GM12891 (cell line): Measurements from ENCODE around the gene GFRA1.

ENCODE experiments used
- PAX5 ChIP-seq: IDR thresholded peaks from 2 replicates; pipeline ENCODE4 v1.6.1; 2011; ENCODE audit warnings: low read length, moderate library complexity, mild to moderate bottlenecking; ENCODE audit not compliant: insufficient read depth, severe bottlenecking
- POLR2A ChIP-seq: IDR thresholded peaks from 2 replicates; pipeline ENCODE4 v1.6.1; 2011; ENCODE audit warnings: low read depth, low read length, control low read depth
- POLR2AphosphoS5 ChIP-seq: IDR thresholded peaks from 2 replicates; pipeline ENCODE4 v1.6.1; 2011; ENCODE audit warnings: low read depth, low read length, control low read depth
- POU2F2 ChIP-seq: IDR thresholded peaks from 2 replicates; pipeline ENCODE4 v1.6.1; 2011; ENCODE audit warnings: low read depth, mild to moderate bottlenecking, control low read depth, low read length, moderate library complexity
- TAF1 ChIP-seq: IDR thresholded peaks from 2 replicates; pipeline ENCODE4 v1.6.1; 2011; ENCODE audit warnings: low read depth, low read length, control low read depth

DNA sequence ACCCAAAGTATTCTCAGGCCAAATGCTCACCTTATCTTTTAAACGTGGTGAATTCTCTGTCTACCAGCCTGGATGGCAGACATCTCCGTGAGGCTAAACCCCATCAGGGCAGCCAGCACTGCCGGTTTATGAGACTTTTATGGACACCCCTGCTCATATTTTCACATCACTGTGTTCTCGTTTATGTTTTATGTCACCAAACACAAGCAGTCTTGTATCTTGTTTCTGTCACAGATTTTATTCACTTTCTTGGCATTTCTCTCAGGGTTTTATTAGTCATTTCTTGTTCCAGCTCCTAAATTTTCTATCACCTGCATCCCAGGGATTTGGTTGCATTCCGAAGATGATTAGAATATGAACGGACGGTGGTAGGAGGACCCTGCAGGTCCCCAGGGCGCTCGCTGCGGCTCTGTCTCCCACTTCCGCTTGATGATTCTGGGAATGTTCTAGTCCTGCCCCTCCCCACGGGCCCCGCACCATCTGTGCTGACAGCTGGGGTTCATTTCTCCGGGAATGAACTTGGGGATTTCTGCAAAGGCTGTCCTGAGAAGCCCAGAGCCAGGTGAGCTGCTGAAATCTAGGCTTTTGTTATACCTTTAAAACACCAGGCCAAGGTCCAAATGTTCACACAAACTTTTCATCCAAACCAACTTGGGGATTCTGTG, 217.6 kb downstream of the GFRA1 start:
- TF ChIP-seq PAX5, result no peak
- no peak for TF ChIP-seq POLR2AphosphoS5
- no peak for TF ChIP-seq POLR2A
- TF ChIP-seq TAF1, result no peak
- TF ChIP-seq POU2F2, result no peak
